H1 (cell line): Measurements from ENCODE around the gene SCO2. TPM values are rescaled to one million over a fixed set of nuclear protein-coding genes. Genes with fewer than 3 reads are reported as not detected.

ENCODE experiments used
- CHD1 ChIP-seq: IDR thresholded peaks from 2 replicates; pipeline ENCODE4 v1.6.1; 2012; ENCODE audit warnings: low read depth, low read length, improper control_type of control experiment
- ZNF274 ChIP-seq: IDR thresholded peaks from 2 replicates; pipeline ENCODE4 v1.7.0; 2012; ENCODE audit warnings: low read length, borderline replicate concordance; ENCODE audit errors: extremely low read depth
- polyA plus RNA-seq, 7 experiments: library from polyadenylated mRNA; depleted of rRNA in 3 of 7; stranded (reverse) in 5 of 7; unstranded in 2 of 7; fragments of >200 nt in 5 of 7; fragments of 200-250 nt in 2 of 7; gene quantifications; 1 replicate in 5 of 7; 2 replicates in 1 of 7; 4 replicates in 1 of 7; pipeline versions ENCODE4 v1.2.1 to v1.2.3, GENCODE V29; 2011 to 2013; ENCODE audit warnings: missing spikeins in 2 of 7, mixed read lengths in 2 of 7
- total RNA-seq: library from RNA; stranded (reverse); fragmentation: NEBNext Ultra II Directional; extraction: Animal tissue kit (Norgen Biotek cat#: 25700); gene quantifications from 2 replicates; pipeline ENCODE4 v1.2.1, GENCODE V29; 2021

Gene SCO2
- total and polyA plus RNA-seq, 2 of the 8 experiments (the other 6 are each of a cell fraction or from before 2014, with no cell fraction given): 2.0 TPM; not detected in 1

DNA sequence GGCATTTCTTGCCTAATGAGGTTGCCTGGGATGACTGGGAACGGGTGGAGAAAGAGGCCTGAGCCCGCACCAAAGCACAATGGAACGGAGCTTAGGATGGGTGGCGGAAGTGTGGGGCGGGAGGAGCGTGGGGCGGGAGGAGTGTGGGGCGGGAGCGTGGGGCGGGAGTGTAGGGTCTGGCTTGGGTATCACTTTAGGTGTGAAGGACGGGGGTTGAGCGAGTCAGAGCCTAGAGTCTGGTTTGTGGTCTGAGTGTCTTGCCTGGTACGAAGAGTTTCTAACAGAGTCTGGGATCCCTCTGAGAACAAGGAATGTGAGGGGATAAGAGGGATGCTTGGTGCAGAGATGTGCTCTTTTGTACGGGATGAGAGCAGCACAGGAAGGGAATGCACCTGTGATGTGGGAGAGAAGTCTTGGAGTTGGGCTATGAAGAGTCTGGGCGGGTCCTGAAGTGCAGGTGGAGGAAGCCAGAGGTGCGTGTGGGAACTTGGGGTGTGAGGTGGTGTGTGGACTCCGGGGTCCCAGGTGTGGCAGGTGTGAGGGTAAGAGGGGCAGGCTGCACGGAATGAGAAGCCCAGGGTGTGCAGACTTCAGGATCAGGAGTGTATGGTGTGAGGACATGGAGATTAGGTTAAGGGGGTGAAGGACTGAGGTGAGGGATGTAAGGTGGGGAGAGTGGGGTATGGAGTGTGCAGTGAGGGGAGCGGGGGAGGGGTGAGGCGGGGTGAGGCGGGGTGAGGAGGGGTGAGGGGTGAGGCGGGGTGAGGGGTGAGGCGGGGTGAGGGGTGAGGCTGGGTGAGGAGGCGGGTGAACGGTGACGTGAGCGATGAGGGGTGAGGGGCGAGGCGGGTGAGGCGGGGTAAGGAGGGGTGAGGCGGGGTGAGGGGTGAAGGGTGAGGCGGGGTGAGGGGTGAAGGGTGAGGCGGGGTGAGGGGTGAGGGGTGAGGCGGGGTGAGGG is 36.3 kb upstream of the SCO2 start (continued):
- no peak for TF ChIP-seq ZNF274
- no peak for TF ChIP-seq CHD1
